K562 (cell line): ENCODE measurements around the gene LIG3. TPM values are rescaled to one million over a fixed set of nuclear protein-coding genes. Genes with fewer than 3 reads are reported as not detected.

Source experiments
- ATAC-seq: fragments of 200-7000 bp; cut with Tn5 transposase; 3 replicates; pipeline ENCODE4 v1.9.1; 2020; ENCODE audit warnings: moderate library complexity
- BruUV-seq: library from RNA; stranded (reverse); fragments of 400-500 nt; replicated peaks from 2 replicates; lab custom pipeline; 2021; lab: Mats Ljungman, UMichigan
- CTCF ChIA-PET: fragments of 300-600 bp; formaldehyde crosslinking; extraction: SDS; loops from one replicate; lab custom pipeline; 2021; ENCODE audit warnings: low intra/inter-chr PET ratio; lab: Yijun Ruan, JAX
- POLR2A ChIA-PET: fragments of 300-600, 350-650 bp; sonication (Branson Sonifier 250); formaldehyde crosslinking; extraction: SDS; loops from one replicate; lab custom pipeline; 2021; ENCODE audit warnings: antibody characterized with exemption, inconsistent platforms; lab: Yijun Ruan, JAX
- DNase-seq, 4 experiments: peaks; one replicate each; pipeline versions ENCODE4 v3.0.0 to v3.0.0-alpha.2; 2011 to 2018; ENCODE audit warnings: low spot score in 3 of 4, mixed read lengths in 3 of 4; ENCODE audit errors: extremely low read depth in 1 of 4
- FAIRE-seq: peaks from 2 replicates; lab custom pipeline; 2011; peaks lifted over from hg19 to GRCh38; lab: Jason Lieb, UNC
- H2AFZ ChIP-seq: 2 replicates; pipeline ENCODE4 v1.6.0; 2011; ENCODE audit warnings: low read depth, low read length, control low read depth, inconsistent platforms
- H3K27ac ChIP-seq: fragments of 200-600 bp; 3 replicates; pipeline ENCODE4 v1.8.0; 2011; ENCODE audit warnings: low read depth, mild to moderate bottlenecking, control low read depth, inconsistent platforms, low read length, moderate library complexity, mixed read lengths; ENCODE audit errors: extremely low read depth
- H3K27me3 ChIP-seq, 2 experiments: fragments of 300-600 bp in 1 of 2; 2 replicates in 1 of 2; 3 replicates in 1 of 2; pipeline versions ENCODE4 v1.6.0 to v1.8.0; 2011; ENCODE audit warnings: inconsistent platforms in 2 of 2, low read length in 2 of 2, mild to moderate bottlenecking in 1 of 2, mixed read lengths in 1 of 2, moderate library complexity in 1 of 2; ENCODE audit not compliant: control insufficient read depth in 2 of 2, insufficient read depth in 2 of 2
- H3K36me3 ChIP-seq: fragments of 300-600 bp; 3 replicates; pipeline ENCODE4 v1.8.0; 2011; ENCODE audit warnings: mild to moderate bottlenecking, low read length, inconsistent platforms; ENCODE audit not compliant: control insufficient read depth, insufficient read depth
- H3K4me1 ChIP-seq, 2 experiments: fragments of 200-600 bp in 1 of 2; replicated peaks in 1 of 2; 2 replicates in 1 of 2; 3 replicates in 1 of 2; pipeline versions ENCODE4 v1.5.1 to v1.8.0; 2011; ENCODE audit warnings: inconsistent platforms in 2 of 2, low read length in 2 of 2, mild to moderate bottlenecking in 1 of 2, mixed read lengths in 1 of 2, moderate library complexity in 1 of 2; ENCODE audit not compliant: control insufficient read depth in 2 of 2, insufficient read depth in 2 of 2
- H3K4me2 ChIP-seq: 2 replicates; pipeline ENCODE4 v1.6.1; 2011; ENCODE audit warnings: low read length, control low read depth, inconsistent platforms, mixed read lengths; ENCODE audit not compliant: insufficient read depth
- H3K4me3 ChIP-seq: fragments of 200-600 bp; sonication (generic), shearing (Covaris generic); 2 replicates; pipeline ENCODE4 v1.5.1; 2016; ENCODE audit warnings: control low read depth, inconsistent platforms
- H3K79me2 ChIP-seq: fragments of 200-600 bp; 3 replicates; pipeline ENCODE4 v1.8.0; 2011; ENCODE audit warnings: low read length, inconsistent platforms; ENCODE audit not compliant: control insufficient read depth, insufficient read depth
- H3K9ac ChIP-seq, 2 experiments: 2 replicates each; pipeline versions ENCODE4 v1.6.0 to v1.6.1; 2011; ENCODE audit warnings: low read depth in 2 of 2, low read length in 2 of 2, control low read depth in 1 of 2, inconsistent platforms in 1 of 2, mild to moderate bottlenecking in 1 of 2, mixed read lengths in 1 of 2; ENCODE audit not compliant: insufficient read depth in 1 of 2
- H3K9me1 ChIP-seq: one replicate; pipeline ENCODE4 v1.6.0; 2011; ENCODE audit warnings: inconsistent platforms, mild to moderate bottlenecking, low read length, moderate library complexity; ENCODE audit not compliant: control insufficient read depth, insufficient read depth
- H3K9me3 ChIP-seq: replicated peaks from 2 replicates; pipeline ENCODE4 v1.5.1; 2011; ENCODE audit warnings: low read depth, low read length, inconsistent platforms; ENCODE audit not compliant: control insufficient read depth, insufficient read depth
- H4K20me1 ChIP-seq: replicated peaks from 2 replicates; pipeline ENCODE4 v1.6.1; 2011; ENCODE audit warnings: low read length, inconsistent platforms, mixed read lengths; ENCODE audit not compliant: control insufficient read depth, insufficient read depth
- ZNF609 ChIP-seq: sonication (generic); formaldehyde crosslinking; IDR thresholded peaks from 2 replicates; pipeline ENCODE4 v1.8.1; 2023; ENCODE audit warnings: missing genetic modification reagents, mild to moderate bottlenecking, borderline replicate concordance
- in situ Hi-C: fragments of 300-500 bp; cut with MboI; formaldehyde crosslinking; loops from 4 replicates; pipeline ENCODE4 v1.15.0; 2018; ENCODE audit warnings: inconsistent platforms, mixed read lengths
- intact Hi-C: fragments of 100-400 bp; cut with micrococcal nuclease; formaldehyde crosslinking; loops from 2 replicates; pipeline ENCODE4 v1.14.2; 2022
- polyA plus RNA-seq, 8 experiments: library from polyadenylated mRNA; depleted of rRNA in 4 of 8; stranded (reverse) in 5 of 8; unstranded in 3 of 8; fragments of >200 nt; fragmentation: Nextera tagmentation in 2 of 8; fragmentation: Illumina TruSeq in 1 of 8; extraction: Ambion mirVana in 2 of 8; extraction: Trizol in 1 of 8; gene quantifications; 2 replicates each; pipeline versions ENCODE4 v1.2.1 to v1.2.3, GENCODE V29; 2011 to 2014; ENCODE audit warnings: inconsistent platforms in 1 of 8, missing spikeins in 1 of 8
- total RNA-seq, 7 experiments: library from RNA; depleted of rRNA in 6 of 7; stranded (reverse); fragments of >200 nt in 6 of 7; fragmentation: Illumina TruSeq in 2 of 7; extraction: Trizol in 2 of 7; gene quantifications; 2 replicates each; pipeline versions ENCODE4 v1.2.1 to v1.2.3, GENCODE V29; 2011 to 2021; ENCODE audit warnings: low replicate concordance in 1 of 7

The LIG3 gene
- total and polyA plus RNA-seq, 9 of the 15 experiments (the other 6 are each of a cell fraction or from before 2014, with no cell fraction given), result 7.6 to 75.0 (median 43.0) TPM

- ChIA-PET CTCF (no interaction called here), POLR2A (interaction anchor here (1.6 kb wide), 1 partner anchor 8 kb away, joined by 5 read pairs; no protein-coding TSS in a partner anchor)
- no TSS peak for BruUV-seq
- no peak overlapping the region for H3K4me3 ChIP-seq
- DNase-seq (no peak), FAIRE-seq (no peak), ATAC-seq (no peak)
- H3K27me3 ChIP-seq, result no peaks in the 10 kb centered on the region
- H3K79me2 ChIP-seq, result no peaks in the 10 kb centered on the region; the same call in 1 of the 3 replicates
- no peak for TF ChIP-seq ZNF609 (CRISPR knock-in tag)
- intact Hi-C loops, result no loop called here
- in situ Hi-C loops, result no loop called here
- H3K9me3 ChIP-seq, result no peaks in the 10 kb centered on the region
- no peaks in the 10 kb centered on the region for H3K36me3 ChIP-seq
- no peak overlapping the region for H3K27ac ChIP-seq
- H3K9me1 ChIP-seq, result no peaks in the 10 kb centered on the region
- H4K20me1 ChIP-seq, result no peaks in the 10 kb centered on the region
- no peak overlapping the region for H2AFZ ChIP-seq
- peaks cover 4 to 9% of the 10 kb centered on the region in 2 experiments; a peak in 4 of 5 replicates for H3K4me1 ChIP-seq
- no peak overlapping the region for H3K9ac ChIP-seq
- no peak overlapping the region for H3K4me2 ChIP-seq
Observed at GRCh38 chr17:35052241-35052610, 71.9 kb downstream of the LIG3 start.
